ENCODE results near the gene CST11. TPM values are rescaled to one million over a fixed set of nuclear protein-coding genes. Genes with fewer than 3 reads are reported as not detected.

CST11 gene
- total and polyA plus RNA-seq, 9 of the 15 experiments (the other 6 are each of a cell fraction or from before 2014, with no cell fraction given) = not detected

GRCh38 chr20:23420943-23421931, 31.4 kb downstream of the CST11 start, which contains the start of gene NAPB (continued):
- TF ChIP-seq MBD1 (CRISPR knock-in tag; IDR thresholded peaks at IDR 0.05) (no peak), MNT (conservative IDR thresholded peaks at IDR 0.05) (peak in 1 of 2 experiments; percentile 55; a peak in 1 of 4 replicates), ZNF3 (CRISPR knock-in tag; IDR thresholded peaks at IDR 0.05) (no peak), CGGBP1 (CRISPR knock-in tag; IDR thresholded peaks at IDR 0.05) (no peak), ZNF436 (CRISPR knock-in tag; IDR thresholded peaks at IDR 0.05) (no peak), PHB2 (IDR thresholded peaks at IDR 0.05; ENCODE audit: low read depth) (no peak), GABPB1 (CRISPR knock-in tag; IDR thresholded peaks at IDR 0.05) (peak; percentile 54; the same call in 1 of the 2 replicates), CBFB (CRISPR knock-in tag; IDR thresholded peaks at IDR 0.05) (no peak), CHAMP1 (IDR thresholded peaks at IDR 0.05) (no peak), ZNF561 (CRISPR knock-in tag; conservative IDR thresholded peaks at IDR 0.05) (no peak), DIDO1 (tag; IDR thresholded peaks at IDR 0.05; ENCODE audit: low read depth) (no peak), YY1 (IDR thresholded peaks at IDR 0.05; ENCODE audit: borderline replicate concordance in 1 of 3, control insufficient read depth in 1 of 3, extremely low read depth in 1 of 3, insufficient read depth in 3 of 3, insufficient read length in 1 of 3, insufficient replicate concordance in 2 of 3, low read depth in 1 of 3, low read length in 2 of 3) (peak; percentile 77 to 96 (median 96)), KDM4B (IDR thresholded peaks at IDR 0.05; ENCODE audit: borderline replicate concordance in 2 of 2, low read depth in 1 of 2) (no peak), PCBP1 (IDR thresholded peaks at IDR 0.05; ENCODE audit: low read depth, low read length, poor library complexity, severe bottlenecking) (no peak), CREM (IDR thresholded peaks at IDR 0.05; ENCODE audit: low read depth) (peak; percentile 75), ETS2 (tag; IDR thresholded peaks at IDR 0.05; ENCODE audit: borderline replicate concordance, poor library complexity, severe bottlenecking) (no peak), ZNF57 (CRISPR knock-in tag; IDR thresholded peaks at IDR 0.05) (no peak), SMARCB1 (IDR thresholded peaks at IDR 0.05; ENCODE audit: insufficient read length, low read depth) (no peak), CREBBP (IDR thresholded peaks at IDR 0.05; ENCODE audit: low read depth, low read length) (no peak), KAT2B (IDR thresholded peaks at IDR 0.05; ENCODE audit: low read depth, low read length) (no peak)
